HG02885 (cell line): ENCODE data around the gene ZBED4.
"Not testable (repeated sequence)": the region's sequence is repeated elsewhere in the genome, so short reads cannot be mapped to it uniquely, and the experiment has no call there.

Experiments used
- ATAC-seq: cut with Tn5 transposase; IDR thresholded peaks from one replicate; pipeline ENCODE4 v1.9.1; 2021; ENCODE audit warnings: mild to moderate bottlenecking; ENCODE audit not compliant: unreplicated experiment, poor library complexity

Gene ZBED4

GRCh38 chr22:49850959-49851802 is 2.5 kb upstream of the ZBED4 start:
- ATAC-seq = no peak

- ATAC-seq = not testable (repeated sequence)
Observed at GRCh38 chr22:49852568-49852897, 1.1 kb upstream of the ZBED4 start.

- no peak for ATAC-seq
Observed at GRCh38 chr22:49853981-49854831, 562 bp downstream of the ZBED4 start.

GRCh38 chr22:49855251-49855911 is 1.7 kb downstream of the ZBED4 start:
- ATAC-seq = no peak

- no peak for ATAC-seq
Observed at GRCh38 chr22:49856343-49856742, 2.7 kb downstream of the ZBED4 start.

- ATAC-seq = no peak
Observed at GRCh38 chr22:49856766-49857618, 3.3 kb downstream of the ZBED4 start.

- no peak for ATAC-seq
Observed at GRCh38 chr22:49858827-49859226, 5.2 kb downstream of the ZBED4 start.

- ATAC-seq = no peak
Observed at GRCh38 chr22:49861642-49862495, 8.2 kb downstream of the ZBED4 start.

- ATAC-seq = no peak
Observed at GRCh38 chr22:49862496-49862776, 8.8 kb downstream of the ZBED4 start.

- ATAC-seq = no peak
Observed at GRCh38 chr22:49863931-49864330, 10.3 kb downstream of the ZBED4 start.

- no peak for ATAC-seq
Observed at GRCh38 chr22:49865156-49865555, 11.5 kb downstream of the ZBED4 start.

GRCh38 chr22:49866134-49866533 is 12.5 kb downstream of the ZBED4 start:
- ATAC-seq = no peak

GRCh38 chr22:49866646-49867045 is 13.0 kb downstream of the ZBED4 start:
- ATAC-seq = no peak

GRCh38 chr22:49867303-49868265 is 13.9 kb downstream of the ZBED4 start:
- ATAC-seq = no peak

- no peak for ATAC-seq
Observed at GRCh38 chr22:49869086-49869830, 15.6 kb downstream of the ZBED4 start.

- ATAC-seq = no peak
Observed at GRCh38 chr22:49869845-49870712, 16.4 kb downstream of the ZBED4 start.

GRCh38 chr22:49871482-49871881 is 17.8 kb downstream of the ZBED4 start:
- ATAC-seq = no peak
